HCT116 (cell line): ENCODE data around the gene TSPO. TPM values are rescaled to one million over a fixed set of nuclear protein-coding genes. Genes with fewer than 3 reads are reported as not detected.

Source experiments
- ATAC-seq: fragments of 200-7000 bp; cut with Tn5 transposase; 2 replicates; pipeline ENCODE4 v1.9.1; 2020; ENCODE audit warnings: mild to moderate bottlenecking, moderate library complexity
- BruUV-seq: library from RNA; stranded (reverse); fragments of 400-500 nt; replicated peaks from 2 replicates; lab custom pipeline; 2021; lab: Mats Ljungman, UMichigan
- CTCF ChIA-PET: fragments of 300-600 bp; sonication (Branson Sonifier 250); formaldehyde crosslinking; loops from one replicate; lab custom pipeline; 2021; ENCODE audit warnings: antibody characterized with exemption; lab: Charles Lee
- POLR2A ChIA-PET: fragments of 300-600, 350-600 bp; sonication (Branson Sonifier 250); formaldehyde crosslinking; loops from one replicate; lab custom pipeline; 2021; ENCODE audit warnings: antibody characterized with exemption; lab: Charles Lee
- RAD21 ChIA-PET, 2 experiments: fragments of 300-600 bp; sonication (Branson Sonifier 250); formaldehyde crosslinking; loops; one replicate each; lab custom pipeline; 2023; ENCODE audit warnings: low total read pairs in 2 of 2; ENCODE audit not compliant: uncharacterized antibody in 2 of 2, unreplicated experiment in 2 of 2, low non-redundant PET in 1 of 2; lab: Charles Lee
- DNase-seq: peaks from one replicate; pipeline ENCODE4 v3.0.0-alpha.2; 2010; ENCODE audit warnings: low read depth, low spot score
- H2AFZ ChIP-seq: fragments of 200-600 bp; shearing (Covaris generic), sonication (generic); 2 replicates; pipeline ENCODE4 v1.6.1; 2017; ENCODE audit warnings: low read depth, mixed run types, mixed read lengths, antibody characterized with exemption, low read length; ENCODE audit not compliant: poor library complexity, severe bottlenecking
- H3K27ac ChIP-seq: 2 replicates; pipeline ENCODE4 v1.5.1; 2012; ENCODE audit warnings: low read depth, low read length
- H3K27me3 ChIP-seq: fragments of 200-600 bp; sonication (generic); 2 replicates; pipeline ENCODE4 v1.6.1; 2016; ENCODE audit warnings: mixed run types, low read length, mixed read lengths; ENCODE audit not compliant: insufficient read depth
- H3K36me3 ChIP-seq, 2 experiments: fragments of 200-500 bp in 1 of 2; fragments of 200-600 bp in 1 of 2; sonication (Bioruptor generic) in 1 of 2; sonication (generic) in 1 of 2; 2 replicates each; pipeline versions ENCODE4 v1.5.1 to v1.6.1; 2014 to 2016; ENCODE audit warnings: low read length in 2 of 2, inconsistent platforms in 1 of 2, mixed read lengths in 1 of 2, mixed run types in 1 of 2; ENCODE audit not compliant: insufficient read depth in 2 of 2, control insufficient read depth in 1 of 2
- H3K4me1 ChIP-seq, 2 experiments: fragments of 200-600 bp in 1 of 2; sonication (generic) in 1 of 2; 2 replicates each; pipeline versions ENCODE4 v1.5.1 to v1.6.1; 2012 to 2017; ENCODE audit warnings: low read length in 2 of 2, inconsistent platforms in 1 of 2, mild to moderate bottlenecking in 1 of 2, mixed read lengths in 1 of 2, mixed run types in 1 of 2, moderate library complexity in 1 of 2; ENCODE audit not compliant: insufficient read depth in 2 of 2, control insufficient read depth in 1 of 2
- H3K4me2 ChIP-seq: fragments of 200-600 bp; sonication (generic); 2 replicates; pipeline ENCODE4 v1.6.1; 2017; ENCODE audit warnings: mixed run types, low read length, mixed read lengths
- H3K4me3 ChIP-seq, 2 experiments: fragments of 200-600 bp in 1 of 2; sonication (generic) in 1 of 2; replicated peaks in 1 of 2; 2 replicates each; pipeline ENCODE4 v1.5.1; 2011 to 2016; ENCODE audit warnings: low read length in 2 of 2, control low read depth in 1 of 2, low read depth in 1 of 2, mild to moderate bottlenecking in 1 of 2, mixed read lengths in 1 of 2, mixed run types in 1 of 2
- H3K79me2 ChIP-seq: fragments of 200-600 bp; sonication (generic); 2 replicates; pipeline ENCODE4 v1.6.1; 2017; ENCODE audit warnings: mild to moderate bottlenecking, mixed run types, low read length, moderate library complexity, mixed read lengths; ENCODE audit not compliant: insufficient read depth
- H3K9ac ChIP-seq: fragments of 200-600 bp; sonication (generic); 2 replicates; pipeline ENCODE4 v1.6.1; 2016; ENCODE audit warnings: low read length, mixed read lengths
- H3K9me2 ChIP-seq: fragments of 200-600 bp; sonication (generic), shearing (Covaris generic); 2 replicates; pipeline ENCODE4 v1.6.1; 2017; ENCODE audit warnings: mixed run types, mild to moderate bottlenecking, moderate library complexity; ENCODE audit not compliant: insufficient read depth
- H3K9me3 ChIP-seq, 2 experiments: fragments of 200-500 bp in 1 of 2; fragments of 200-600 bp in 1 of 2; sonication (Bioruptor generic) in 1 of 2; sonication (generic) in 1 of 2; 2 replicates each; pipeline ENCODE4 v1.6.1; 2014 to 2017; ENCODE audit warnings: low read length in 2 of 2, mixed read lengths in 2 of 2, inconsistent platforms in 1 of 2, low read depth in 1 of 2, mild to moderate bottlenecking in 1 of 2, mixed run types in 1 of 2, moderate library complexity in 1 of 2; ENCODE audit not compliant: control insufficient read depth in 1 of 2, insufficient read depth in 1 of 2
- H4K20me1 ChIP-seq: fragments of 200-600 bp; sonication (generic), shearing (Covaris generic); 2 replicates; pipeline ENCODE4 v1.6.1; 2017; ENCODE audit warnings: mixed run types, mild to moderate bottlenecking, moderate library complexity; ENCODE audit not compliant: insufficient read depth
- CEBPB ChIP-seq: IDR thresholded peaks from 2 replicates; pipeline ENCODE4 v1.6.1; 2012; ENCODE audit warnings: low read depth
- CTCF ChIP-seq, 3 experiments: fragments of 200-600 bp in 1 of 3; sonication (generic) in 1 of 3; IDR thresholded peaks in 2 of 3; conservative IDR thresholded peaks in 1 of 3; 2 replicates each; pipeline ENCODE4 v1.5.1; 2012 to 2017; ENCODE audit warnings: low read depth in 2 of 3, low read length in 2 of 3, antibody characterized with exemption in 1 of 3, borderline replicate concordance in 1 of 3, control low read depth in 1 of 3, mild to moderate bottlenecking in 1 of 3, mixed read lengths in 1 of 3, mixed run types in 1 of 3, moderate library complexity in 1 of 3; ENCODE audit not compliant: insufficient read depth in 1 of 3
- EGR1 ChIP-seq: IDR thresholded peaks from 2 replicates; pipeline ENCODE4 v1.6.1; 2012; ENCODE audit warnings: low read depth
- ELF1 ChIP-seq: IDR thresholded peaks from 2 replicates; pipeline ENCODE4 v1.6.1; 2012; ENCODE audit warnings: low read depth, borderline replicate concordance
- EZH2 ChIP-seq: fragments of 200-600 bp; sonication (generic); IDR thresholded peaks from 2 replicates; pipeline ENCODE4 v1.6.1; 2017; ENCODE audit warnings: antibody characterized with exemption, mixed run types
- EZH2phosphoT487 ChIP-seq: fragments of 200-600 bp; IDR thresholded peaks from 2 replicates; pipeline ENCODE4 v1.6.1; 2018; ENCODE audit warnings: antibody characterized with exemption, borderline replicate concordance
- MAX ChIP-seq: IDR thresholded peaks from 2 replicates; pipeline ENCODE4 v1.6.1; 2012
- POLR2AphosphoS5 ChIP-seq: IDR thresholded peaks from 2 replicates; pipeline ENCODE4 v1.6.1; 2011; ENCODE audit warnings: mild to moderate bottlenecking, low read depth, low read length, moderate library complexity
- RAD21 ChIP-seq: IDR thresholded peaks from 2 replicates; pipeline ENCODE4 v1.6.1; 2012; ENCODE audit warnings: low read depth, mild to moderate bottlenecking
- SRF ChIP-seq: IDR thresholded peaks from 2 replicates; pipeline ENCODE4 v1.6.1; 2012; ENCODE audit warnings: low read depth
- ZBTB33 ChIP-seq: IDR thresholded peaks from 2 replicates; pipeline ENCODE4 v1.6.1; 2011; ENCODE audit warnings: mild to moderate bottlenecking, low read length, moderate library complexity; ENCODE audit not compliant: insufficient replicate concordance; ENCODE audit errors: extremely low read depth
- ZFX ChIP-seq: fragments of 450-650 bp; IDR thresholded peaks from 2 replicates; pipeline ENCODE4 v1.6.1; 2017
- ZNF274 ChIP-seq: fragments of 200-500 bp; sonication (Bioruptor generic); IDR thresholded peaks from 2 replicates; pipeline ENCODE4 v1.6.1; 2014; ENCODE audit warnings: mild to moderate bottlenecking, low read depth, low read length, inconsistent platforms
- intact Hi-C: fragments of 100-400 bp; cut with micrococcal nuclease; formaldehyde crosslinking; loops from 2 replicates; pipeline ENCODE4 v1.10.0; 2022
- total RNA-seq: library from RNA; stranded (reverse); gene quantifications from one replicate; pipeline ENCODE4 v1.2.1, GENCODE V29; 2021; ENCODE audit not compliant: unreplicated experiment

TSPO gene
- total RNA-seq, 1 experiment from 2014 or later, result 192 TPM

- Histone ChIP-seq H3K9ac (no peak overlapping the region), H3K27ac (no peak overlapping the region), H3K4me1 (peaks cover 4 to 17% of the 10 kb centered on the region in 2 experiments; a peak in 3 of 4 replicates), H3K4me3 (no peak overlapping the region), H3K4me2 (no peak overlapping the region), H3K27me3 (no peaks in the 10 kb centered on the region), H3K36me3 (no peaks in the 10 kb centered on the region), H2AFZ (no peak overlapping the region), H3K9me2 (no peaks in the 10 kb centered on the region), H3K9me3 (no peaks in the 10 kb centered on the region), H3K79me2 (no peaks in the 10 kb centered on the region), H4K20me1 (no peaks in the 10 kb centered on the region)
- TF ChIP-seq EZH2 (no peak), POLR2AphosphoS5 (no peak), EZH2phosphoT487 (no peak), ZNF274 (no peak), MAX (no peak), SRF (no peak), CTCF (IDR thresholded peaks at IDR 0.05 in 2 of 3, conservative IDR thresholded peaks at IDR 0.05 in 1 of 3; ENCODE audit: borderline replicate concordance in 1 of 3, insufficient read depth in 1 of 3, low read depth in 2 of 3, low read length in 2 of 3) (no peak), ELF1 (no peak), ZBTB33 (no peak), EGR1 (no peak), ZFX (no peak), RAD21 (no peak), CEBPB (no peak)
- ChIA-PET POLR2A (interaction anchor here (0.6 kb wide), 1 partner anchor 563 kb away, joined by 3 read pairs; the partner anchor contains the start of gene CYB5R3), CTCF (interaction anchor here (0.7 kb wide), 1 partner anchor 431 kb away, joined by 3 read pairs; no protein-coding TSS in a partner anchor), RAD21 (interaction anchor here in 1 of 2 experiments (0.7 kb wide), 1 partner anchor 34 kb away, joined by 3 read pairs; no protein-coding TSS in a partner anchor)
- no peak for DNase-seq
- no peak for ATAC-seq
- no TSS peak for BruUV-seq
- intact Hi-C loops, result no loop called here
Measured at GRCh38 chr22:43211941-43212433, 60.6 kb downstream of the TSPO start.
